IPS-20b (cell line): ENCODE measurements around the gene KIAA0513.
"Not testable (repeated sequence)": the region's sequence is repeated elsewhere in the genome, so short reads cannot be mapped to it uniquely, and the experiment has no call there.

ENCODE experiments used
- H3K27ac ChIP-seq: one replicate; pipeline ENCODE4 v1.5.1; 2013; ENCODE audit warnings: low read length
- H3K27me3 ChIP-seq: 2 replicates; pipeline ENCODE4 v1.6.1; 2013; ENCODE audit warnings: mild to moderate bottlenecking, low read length, inconsistent platforms; ENCODE audit not compliant: insufficient read depth
- H3K36me3 ChIP-seq: 2 replicates; pipeline ENCODE4 v1.6.1; 2013; ENCODE audit warnings: low read depth, mild to moderate bottlenecking, inconsistent platforms, low read length, moderate library complexity; ENCODE audit not compliant: insufficient read depth
- H3K4me1 ChIP-seq: 2 replicates; pipeline ENCODE4 v1.6.1; 2013; ENCODE audit warnings: mild to moderate bottlenecking, control low read depth, inconsistent platforms, low read length, moderate library complexity; ENCODE audit not compliant: insufficient read depth
- H3K4me3 ChIP-seq: 2 replicates; pipeline ENCODE4 v1.5.1; 2013; ENCODE audit warnings: mild to moderate bottlenecking, low read length, inconsistent platforms
- H3K9ac ChIP-seq: 2 replicates; pipeline ENCODE4 v1.6.1; 2013; ENCODE audit warnings: low read depth, mild to moderate bottlenecking, inconsistent platforms, low read length, moderate library complexity
- H3K9me3 ChIP-seq: 2 replicates; pipeline ENCODE4 v1.6.1; 2013; ENCODE audit warnings: mild to moderate bottlenecking, low read depth, low read length, inconsistent platforms; ENCODE audit not compliant: insufficient read depth

The KIAA0513 gene

DNA sequence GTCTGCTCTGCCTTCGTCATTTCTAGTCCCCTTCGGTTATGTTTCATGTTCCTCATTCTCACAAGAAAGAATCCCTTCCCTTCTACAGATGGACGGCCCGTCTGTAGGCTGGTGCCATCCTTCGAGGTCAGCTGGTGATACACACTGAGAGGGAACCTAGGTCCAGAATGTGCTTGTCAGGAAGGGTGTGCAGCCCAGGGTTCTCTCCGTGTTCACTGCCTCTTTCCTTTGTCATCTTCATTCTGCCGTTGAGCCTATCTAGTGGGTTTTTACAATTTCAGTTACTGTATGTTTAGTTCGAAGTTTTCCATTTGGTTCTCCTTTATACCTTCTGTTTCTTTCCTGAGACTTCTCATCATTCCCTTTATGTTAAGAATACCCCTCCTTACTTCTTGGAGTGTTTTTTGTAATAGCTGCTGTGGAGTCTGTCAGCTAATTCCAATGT is 18.9 kb downstream of the KIAA0513 start:
- Histone ChIP-seq H3K9ac (no peak overlapping the region), H3K27ac (no peak overlapping the region), H3K9me3 (no peaks in the 10 kb centered on the region), H3K4me3 (no peak overlapping the region), H3K27me3 (no peaks in the 10 kb centered on the region), H3K4me1 (no peaks in the 10 kb centered on the region), H3K36me3 (no peaks in the 10 kb centered on the region)

DNA sequence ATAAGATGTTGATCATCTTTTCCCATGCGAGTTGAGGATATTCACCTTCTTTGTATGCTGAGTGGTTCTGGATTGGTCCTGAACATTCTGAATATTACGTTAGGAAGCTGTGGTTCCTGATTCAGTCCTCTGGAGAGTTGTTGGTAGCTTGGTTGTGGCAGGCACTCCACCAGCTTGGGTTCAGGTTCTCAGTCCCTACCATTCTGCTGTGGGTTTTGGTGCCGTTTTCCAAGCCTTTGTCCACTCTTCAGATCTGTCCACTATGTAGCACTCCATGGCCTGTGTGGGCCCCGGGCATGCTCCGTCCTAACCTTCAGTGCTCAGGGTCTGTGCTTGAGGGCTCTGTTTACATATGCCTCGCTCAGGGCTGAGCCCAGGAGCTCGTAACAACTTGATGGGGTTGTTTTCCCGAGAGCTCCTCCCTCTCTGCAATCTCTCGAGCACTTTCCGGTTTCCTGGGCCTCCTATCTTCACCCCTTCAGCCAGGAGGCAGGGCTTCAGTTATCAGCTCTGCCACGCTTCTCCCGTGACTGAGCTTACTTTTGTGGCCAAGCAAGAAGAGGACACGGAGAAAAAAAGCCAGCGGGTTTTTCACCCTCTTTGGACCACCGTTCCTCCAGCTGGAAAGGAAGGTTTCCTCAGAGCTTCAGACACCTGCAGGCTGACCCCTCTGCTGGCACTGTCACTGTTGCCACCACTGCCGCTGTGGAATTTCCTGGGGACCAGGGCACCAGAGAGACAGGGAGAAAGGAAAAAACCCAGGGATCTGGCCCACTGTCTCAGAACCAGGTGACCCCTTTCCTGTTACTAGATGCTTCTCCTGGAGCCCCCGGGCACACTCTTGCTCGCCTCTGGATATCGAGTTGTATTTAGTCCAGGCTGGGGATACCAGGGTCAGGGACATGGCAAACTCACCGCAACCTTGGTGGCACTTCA is 19.6 kb downstream of the KIAA0513 start:
- Histone ChIP-seq H3K9me3 (no peaks in the 10 kb centered on the region), H3K27me3 (no peaks in the 10 kb centered on the region), H3K4me1 (no peaks in the 10 kb centered on the region), H3K27ac (no peak overlapping the region), H3K36me3 (no peaks in the 10 kb centered on the region), H3K4me3 (no peak overlapping the region), H3K9ac (no peak overlapping the region)

DNA sequence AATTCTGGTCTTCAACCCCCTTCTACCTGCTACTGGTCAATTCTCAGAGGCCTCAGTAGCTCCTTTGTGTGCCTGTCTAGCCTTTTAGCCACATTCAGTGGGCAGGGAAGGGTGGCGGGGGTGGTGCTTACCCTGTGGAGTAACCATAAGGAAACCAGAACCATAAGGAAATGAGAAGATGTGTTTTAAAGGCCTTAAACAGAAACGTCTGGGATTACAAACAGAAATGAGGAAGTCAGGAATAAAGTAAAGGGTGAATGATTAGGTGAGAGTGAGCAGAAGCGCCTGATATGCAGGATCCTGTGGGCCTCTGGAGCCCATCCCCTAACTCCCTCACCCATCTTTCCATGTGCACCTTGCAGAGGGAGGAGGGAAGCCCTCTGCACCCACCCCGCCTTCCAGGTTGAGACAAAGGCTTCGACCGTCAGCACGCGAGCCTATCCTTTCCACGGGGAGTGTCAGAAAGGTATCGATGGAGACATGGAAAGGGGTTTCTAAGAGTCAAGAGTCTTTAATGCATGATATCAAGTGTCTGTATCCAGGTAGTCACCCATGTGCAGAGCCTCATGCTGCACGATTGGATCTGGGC is 20.4 kb downstream of the KIAA0513 start:
- no peak overlapping the region for H3K4me3 ChIP-seq

DNA sequence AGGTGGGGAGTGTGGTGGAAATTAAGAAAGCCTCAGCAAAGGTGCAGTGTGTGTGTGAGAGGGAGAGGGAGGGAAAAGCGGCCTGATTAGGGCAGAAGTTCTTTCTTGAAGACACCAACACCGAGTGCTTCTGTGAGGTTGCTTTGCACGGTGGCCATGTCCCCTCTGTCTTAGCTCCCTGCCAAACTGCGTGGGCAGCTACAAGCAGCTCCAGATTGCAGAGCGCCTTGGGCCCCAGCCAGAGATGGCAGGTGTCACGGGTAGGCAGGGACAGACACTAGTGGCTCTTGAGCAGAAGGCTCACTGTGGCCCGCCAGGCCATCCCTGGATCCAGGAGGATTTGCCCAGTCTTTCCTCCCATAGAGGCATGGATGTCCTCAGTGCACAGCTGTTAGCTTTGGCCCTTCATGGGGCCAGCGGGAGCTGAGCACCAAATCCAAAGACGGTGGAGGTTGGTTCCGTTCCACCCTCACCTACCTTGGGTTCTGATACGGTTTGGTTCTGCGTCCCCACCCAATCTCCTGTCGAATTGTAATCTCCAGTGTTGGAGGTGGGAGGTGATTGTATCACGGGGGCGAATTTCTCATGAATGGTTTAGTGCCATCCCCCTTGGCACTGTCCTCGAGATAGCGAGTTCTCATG is 21.4 kb downstream of the KIAA0513 start:
- no peak overlapping the region for H3K27ac ChIP-seq

More for the DNA sequence above, 20.4 kb downstream of the KIAA0513 start:
- H3K27me3 ChIP-seq = no peaks in the 10 kb centered on the region
- no peak overlapping the region for H3K27ac ChIP-seq
- H3K4me1 ChIP-seq = no peaks in the 10 kb centered on the region
- H3K9me3 ChIP-seq = no peaks in the 10 kb centered on the region
- no peaks in the 10 kb centered on the region for H3K36me3 ChIP-seq
- no peak overlapping the region for H3K9ac ChIP-seq

DNA sequence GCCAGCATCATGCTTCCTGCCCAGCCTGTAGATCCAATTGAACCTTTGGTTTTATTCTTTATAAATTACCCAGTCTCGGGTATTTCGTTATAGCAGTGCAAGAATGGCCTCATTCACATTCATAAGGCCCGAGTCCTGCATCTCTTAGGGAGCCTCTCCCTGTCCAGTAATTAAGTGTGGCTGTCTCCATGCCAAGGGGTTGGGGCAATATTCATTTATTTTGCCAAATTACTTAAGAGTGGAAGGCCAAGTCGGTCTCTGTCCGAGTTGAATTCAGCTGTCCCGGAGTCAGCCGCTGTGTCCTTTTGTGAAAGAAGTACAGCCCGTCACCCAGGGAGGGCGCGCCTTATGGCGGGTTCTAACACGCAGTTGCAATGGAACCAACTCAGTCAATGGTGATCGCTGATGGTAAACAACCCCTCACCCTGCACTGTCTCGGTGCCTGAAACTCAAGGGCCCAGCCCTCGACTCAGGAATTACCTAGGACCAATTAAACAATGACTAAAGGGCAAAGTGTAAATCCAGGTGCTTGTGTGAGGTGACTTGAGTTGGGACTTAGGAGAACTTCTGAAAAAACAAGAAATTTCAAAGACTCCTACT is 22.2 kb downstream of the KIAA0513 start:
- H3K9ac ChIP-seq = no peak overlapping the region
- no peak overlapping the region for H3K27ac ChIP-seq
- H3K4me3 ChIP-seq = no peak overlapping the region
- H3K9me3 ChIP-seq = no peaks in the 10 kb centered on the region
- H3K4me1 ChIP-seq = no peaks in the 10 kb centered on the region
- no peaks in the 10 kb centered on the region for H3K36me3 ChIP-seq
- H3K27me3 ChIP-seq = no peaks in the 10 kb centered on the region

More for the DNA sequence above, 21.4 kb downstream of the KIAA0513 start:
- Histone ChIP-seq H3K4me1 (no peaks in the 10 kb centered on the region), H3K9ac (no peak overlapping the region), H3K36me3 (no peaks in the 10 kb centered on the region), H3K9me3 (no peaks in the 10 kb centered on the region), H3K4me3 (no peak overlapping the region), H3K27me3 (no peaks in the 10 kb centered on the region)

DNA sequence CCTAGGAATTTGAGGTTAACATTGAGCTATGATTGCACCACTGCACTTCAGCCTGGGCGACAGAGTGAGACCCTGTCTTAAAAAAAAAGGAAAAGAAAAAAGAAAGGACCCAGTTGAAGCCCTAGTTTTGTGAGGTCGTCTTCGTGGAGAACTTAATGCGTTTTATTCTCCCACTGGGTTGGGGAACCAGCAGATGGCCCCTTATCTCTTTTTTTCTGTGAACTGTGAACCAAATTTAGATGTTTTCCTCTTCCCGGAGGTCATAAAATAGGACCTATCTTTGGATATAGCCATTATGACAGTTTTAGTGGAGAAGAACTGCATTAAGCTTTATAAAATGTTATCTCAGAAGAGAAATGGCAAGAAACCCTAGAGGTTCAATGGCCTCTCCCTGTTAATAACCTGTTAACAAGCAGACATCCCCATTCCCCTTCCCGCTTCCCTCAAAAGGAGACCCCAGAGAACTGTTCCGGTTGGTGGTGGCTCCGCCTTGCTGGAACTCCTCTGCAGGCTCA is 23.5 kb downstream of the KIAA0513 start:
- H3K9ac ChIP-seq = no peak overlapping the region
- H3K4me3 ChIP-seq = no peak overlapping the region
- H3K9me3 ChIP-seq = no peaks in the 10 kb centered on the region
- H3K27me3 ChIP-seq = no peaks in the 10 kb centered on the region
- H3K4me1 ChIP-seq = no peaks in the 10 kb centered on the region
- H3K27ac ChIP-seq = no peak overlapping the region
- no peaks in the 10 kb centered on the region for H3K36me3 ChIP-seq

DNA sequence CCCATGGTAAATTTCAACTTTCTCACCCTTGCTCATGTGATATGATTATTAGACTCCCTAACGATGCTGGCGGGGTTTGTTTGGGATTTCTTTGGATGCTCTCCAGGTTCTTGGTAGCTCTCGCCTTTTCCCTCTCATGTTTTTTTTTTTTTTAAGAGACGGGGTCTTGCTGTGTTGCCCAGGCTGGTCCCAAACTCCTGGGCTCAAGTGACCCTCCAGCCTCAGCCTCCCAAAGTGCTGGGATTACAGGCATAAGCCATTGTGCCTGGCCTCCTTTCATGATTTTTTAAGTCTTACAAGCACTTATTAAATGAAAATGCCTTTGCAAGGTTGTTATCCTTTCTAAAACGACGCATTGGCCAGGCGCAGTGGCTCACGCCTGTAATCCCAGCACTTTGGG is 24.1 kb downstream of the KIAA0513 start:
- no peaks in the 10 kb centered on the region for H3K36me3 ChIP-seq
- H3K9me3 ChIP-seq = no peaks in the 10 kb centered on the region
- no peaks in the 10 kb centered on the region for H3K27me3 ChIP-seq
- no peak overlapping the region for H3K27ac ChIP-seq
- no peaks in the 10 kb centered on the region for H3K4me1 ChIP-seq
- no peak overlapping the region for H3K9ac ChIP-seq
- no peak overlapping the region for H3K4me3 ChIP-seq

DNA sequence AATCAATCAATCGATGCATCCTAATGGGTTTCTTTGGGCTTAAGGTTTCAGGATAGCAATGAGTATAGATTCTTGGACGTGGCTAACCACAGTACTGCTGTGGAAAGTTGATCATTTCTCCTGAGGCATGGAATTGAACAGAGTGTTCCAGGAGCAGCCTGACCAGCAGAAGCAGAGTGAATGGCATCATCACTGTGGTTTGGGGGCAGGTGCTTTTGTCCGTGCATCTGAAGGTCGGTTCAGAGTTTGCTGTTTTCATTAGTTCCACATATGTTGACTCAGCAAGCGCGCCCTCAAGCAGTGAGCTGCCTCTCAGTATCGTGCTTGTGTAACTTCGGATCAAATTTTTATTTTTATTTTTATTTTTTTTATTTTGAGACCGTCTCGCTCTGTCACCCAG is 24.9 kb downstream of the KIAA0513 start:
- Histone ChIP-seq H3K4me3 (no peak overlapping the region), H3K4me1 (no peaks in the 10 kb centered on the region), H3K27ac (no peak overlapping the region), H3K36me3 (no peaks in the 10 kb centered on the region), H3K9me3 (no peaks in the 10 kb centered on the region), H3K9ac (no peak overlapping the region), H3K27me3 (no peaks in the 10 kb centered on the region)

DNA sequence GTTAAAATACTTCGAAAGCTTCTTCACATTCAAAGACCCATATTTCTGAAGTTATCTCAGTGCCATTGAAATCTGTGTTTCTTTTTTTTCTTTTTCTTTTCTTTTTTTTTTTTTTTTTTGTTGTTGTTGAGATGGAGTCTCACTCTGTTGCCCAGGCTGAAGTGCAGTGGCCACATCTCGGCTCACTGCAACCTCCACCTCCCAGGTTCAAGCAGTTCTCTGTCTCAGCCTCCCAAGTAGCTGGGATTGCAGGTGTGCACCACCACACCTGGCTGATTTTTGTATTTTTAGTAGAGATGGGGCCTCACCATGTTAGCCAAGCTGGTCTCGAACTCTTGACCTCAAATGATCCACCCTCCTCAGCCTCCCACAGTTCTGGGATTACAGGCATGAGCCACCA is 26.7 kb downstream of the KIAA0513 start:
- not testable (repeated sequence) for H3K4me3 ChIP-seq, H3K9me3 ChIP-seq, H3K4me1 ChIP-seq, H3K9ac ChIP-seq, H3K36me3 ChIP-seq, H3K27me3 ChIP-seq, H3K27ac ChIP-seq

DNA sequence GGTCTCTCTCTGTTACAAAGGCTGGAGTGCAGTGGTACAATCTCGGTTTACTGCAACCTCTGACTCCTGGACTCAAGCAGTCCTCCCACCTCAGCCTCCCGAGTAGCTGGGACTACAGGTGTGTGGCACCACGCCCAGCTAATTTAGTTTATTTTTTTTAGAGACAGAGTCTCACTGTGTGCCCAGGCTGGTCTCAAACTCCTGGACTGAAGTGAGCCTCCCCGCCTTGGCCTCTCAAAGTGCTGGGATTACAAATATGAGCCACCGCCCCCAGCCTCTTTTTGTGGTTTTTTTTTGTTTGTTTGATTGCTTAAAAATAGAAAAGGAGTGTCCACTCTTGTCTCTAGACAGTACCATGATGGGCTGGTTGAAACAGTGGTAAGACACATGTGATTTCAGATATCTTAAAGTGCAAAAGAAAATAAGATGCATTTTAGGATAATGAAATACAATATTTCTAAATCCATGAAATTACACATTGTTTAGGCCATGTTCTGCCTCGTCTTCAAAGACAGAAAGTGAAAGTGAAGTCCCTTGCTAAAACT is 27.4 kb downstream of the KIAA0513 start:
- Histone ChIP-seq H3K27me3 (no peaks in the 10 kb centered on the region), H3K9me3 (no peaks in the 10 kb centered on the region), H3K4me3 (no peak overlapping the region), H3K9ac (no peak overlapping the region), H3K36me3 (no peaks in the 10 kb centered on the region), H3K4me1 (no peaks in the 10 kb centered on the region), H3K27ac (no peak overlapping the region)

DNA sequence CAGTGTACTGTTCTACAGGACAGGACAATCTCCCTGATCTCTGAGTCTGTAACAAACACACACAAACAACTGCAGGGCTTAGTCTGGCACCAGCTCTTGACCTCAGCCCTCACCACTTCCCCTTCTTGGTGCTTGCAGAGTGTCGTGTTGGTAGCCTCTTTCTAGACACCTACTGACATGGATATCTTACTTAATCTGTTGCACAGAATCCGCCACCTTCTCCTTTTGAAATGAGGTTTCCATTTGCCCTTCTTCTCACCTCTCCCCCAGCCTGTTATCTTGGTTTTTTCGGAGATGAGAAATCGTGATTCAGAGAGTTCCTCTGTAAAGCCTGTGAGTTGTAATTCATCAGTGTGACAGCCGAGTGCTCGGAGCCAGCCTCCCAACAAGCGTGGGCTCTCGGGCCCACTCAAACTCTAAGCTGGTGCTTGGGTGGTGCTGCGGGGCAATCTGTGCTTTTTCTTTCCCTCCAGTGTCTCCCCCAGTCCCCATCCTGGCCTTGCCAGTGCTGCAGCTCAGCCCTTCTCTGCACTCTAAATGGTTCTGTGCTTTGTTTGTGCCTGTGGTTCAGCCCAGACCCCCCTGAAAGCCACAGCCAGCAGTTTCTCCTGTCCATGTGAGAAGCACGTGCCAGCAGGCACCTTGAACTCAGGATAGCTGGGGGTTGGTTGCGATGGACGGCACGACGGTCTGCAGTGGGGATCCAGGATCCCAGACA is 28.1 kb downstream of the KIAA0513 start:
- H3K27ac ChIP-seq = no peak overlapping the region
- H3K9ac ChIP-seq = no peak overlapping the region
- H3K9me3 ChIP-seq = no peaks in the 10 kb centered on the region
- H3K4me1 ChIP-seq = no peaks in the 10 kb centered on the region
- H3K27me3 ChIP-seq = no peaks in the 10 kb centered on the region
- no peak overlapping the region for H3K4me3 ChIP-seq
- no peaks in the 10 kb centered on the region for H3K36me3 ChIP-seq
